ENCODE results near the gene WDR54. TPM values are rescaled to one million over a fixed set of nuclear protein-coding genes. Genes with fewer than 3 reads are reported as not detected.

The WDR54 gene
- total RNA-seq, 1 experiment from 2014 or later, result 53.0 TPM

DNA sequence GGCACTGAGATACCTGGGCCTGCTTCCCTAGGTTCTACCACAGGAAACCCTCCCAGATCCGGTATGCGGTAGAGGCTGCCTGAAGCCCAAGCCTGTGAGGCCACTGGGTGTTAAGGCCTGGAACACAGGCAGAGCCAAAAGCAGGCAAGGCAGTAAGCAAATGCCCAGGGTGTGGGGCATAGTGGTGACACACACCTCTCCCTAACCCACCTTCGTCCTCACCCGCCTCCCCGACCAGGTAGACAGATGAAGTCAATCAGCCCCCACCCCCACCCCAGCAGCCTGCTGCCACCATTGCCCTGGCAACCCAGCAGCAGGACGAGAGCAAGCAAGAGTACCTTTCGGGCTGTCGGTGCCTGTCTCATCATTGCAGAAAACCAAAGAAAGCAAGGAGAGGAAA lies 47.5 kb upstream of the WDR54 start:
- Histone ChIP-seq H3K9me3 (ENCODE audit: insufficient read depth, low read depth) (no peaks in the 10 kb centered on the region), H3F3A (ENCODE audit: insufficient read depth, low read depth) (no peaks in the 10 kb centered on the region), H3K4me3 (no peak overlapping the region), H3K79me2 (ENCODE audit: low read depth) (no peaks in the 10 kb centered on the region), H2AFZ (no peak overlapping the region), H3K36me3 (ENCODE audit: low read depth) (peaks cover 14% of the 10 kb centered on the region), H3K9me2 (ENCODE audit: insufficient read depth) (no peaks in the 10 kb centered on the region), H3K4me2 (no peak overlapping the region), H3K27ac (no peak overlapping the region), H3K4me1 (replicated peaks; ENCODE audit: insufficient read depth) (no peaks in the 10 kb centered on the region), H4K20me1 (ENCODE audit: insufficient read depth) (no peaks in the 10 kb centered on the region), H3K27me3 (ENCODE audit: insufficient read depth, low read depth) (no peaks in the 10 kb centered on the region)
- BruUV-seq (replicated peaks), result no TSS peak
- CTCF ChIA-PET, result no interaction called here
- no peak for DNase-seq
- POLR2A ChIA-PET (ENCODE audit: unreplicated experiment), result no interaction called here
- intact Hi-C loops (cut with micrococcal nuclease; ENCODE audit: unreplicated experiment), result no loop called here
- TF ChIP-seq, protein P1, sequence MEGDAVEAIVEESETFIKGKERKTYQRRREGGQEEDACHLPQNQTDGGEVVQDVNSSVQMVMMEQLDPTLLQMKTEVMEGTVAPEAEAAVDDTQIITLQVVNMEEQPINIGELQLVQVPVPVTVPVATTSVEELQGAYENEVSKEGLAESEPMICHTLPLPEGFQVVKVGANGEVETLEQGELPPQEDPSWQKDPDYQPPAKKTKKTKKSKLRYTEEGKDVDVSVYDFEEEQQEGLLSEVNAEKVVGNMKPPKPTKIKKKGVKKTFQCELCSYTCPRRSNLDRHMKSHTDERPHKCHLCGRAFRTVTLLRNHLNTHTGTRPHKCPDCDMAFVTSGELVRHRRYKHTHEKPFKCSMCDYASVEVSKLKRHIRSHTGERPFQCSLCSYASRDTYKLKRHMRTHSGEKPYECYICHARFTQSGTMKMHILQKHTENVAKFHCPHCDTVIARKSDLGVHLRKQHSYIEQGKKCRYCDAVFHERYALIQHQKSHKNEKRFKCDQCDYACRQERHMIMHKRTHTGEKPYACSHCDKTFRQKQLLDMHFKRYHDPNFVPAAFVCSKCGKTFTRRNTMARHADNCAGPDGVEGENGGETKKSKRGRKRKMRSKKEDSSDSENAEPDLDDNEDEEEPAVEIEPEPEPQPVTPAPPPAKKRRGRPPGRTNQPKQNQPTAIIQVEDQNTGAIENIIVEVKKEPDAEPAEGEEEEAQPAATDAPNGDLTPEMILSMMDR (conservative IDR thresholded peaks at IDR 0.05), result no peak
- no peak for TF ChIP-seq EZH2 (IDR thresholded peaks at IDR 0.05; ENCODE audit: low read depth)

DNA sequence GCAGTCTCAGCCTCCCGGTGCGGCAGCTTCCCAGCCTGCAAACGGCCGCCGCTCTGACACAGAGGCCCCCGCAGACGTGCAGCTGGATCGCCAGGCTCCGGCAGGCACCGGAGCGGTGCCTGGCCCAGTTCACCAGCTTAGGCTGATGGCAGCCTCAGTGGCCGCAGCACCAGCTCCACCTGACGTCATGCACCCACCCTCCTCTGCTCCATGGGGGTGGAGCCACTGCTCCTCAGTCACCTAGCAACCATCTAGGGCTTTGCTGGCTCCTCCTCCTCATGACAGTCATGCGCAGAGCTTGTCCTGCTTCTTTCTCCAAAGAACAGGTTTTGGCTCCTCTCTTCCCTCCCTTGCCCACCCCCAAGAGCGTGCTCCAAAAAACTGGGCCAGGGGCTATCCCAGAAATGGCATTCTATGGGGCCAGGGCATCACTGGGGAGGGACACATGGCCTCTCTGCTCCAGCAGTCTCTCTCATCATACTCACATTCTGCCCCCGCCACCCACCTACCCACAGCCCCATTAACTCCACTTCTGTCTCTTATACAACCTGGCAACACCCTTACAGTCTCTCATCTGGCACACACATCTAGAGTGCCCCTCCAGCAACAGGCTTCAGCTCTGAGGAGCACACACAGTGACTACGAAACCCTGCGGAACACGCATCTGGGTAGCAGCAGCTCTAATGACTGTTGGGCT lies 46.9 kb upstream of the WDR54 start:
- Histone ChIP-seq H3K4me3 (no peak overlapping the region), H3K9me2 (ENCODE audit: insufficient read depth) (no peaks in the 10 kb centered on the region)
- POLR2A ChIA-PET (ENCODE audit: unreplicated experiment), result no interaction called here

DNA sequence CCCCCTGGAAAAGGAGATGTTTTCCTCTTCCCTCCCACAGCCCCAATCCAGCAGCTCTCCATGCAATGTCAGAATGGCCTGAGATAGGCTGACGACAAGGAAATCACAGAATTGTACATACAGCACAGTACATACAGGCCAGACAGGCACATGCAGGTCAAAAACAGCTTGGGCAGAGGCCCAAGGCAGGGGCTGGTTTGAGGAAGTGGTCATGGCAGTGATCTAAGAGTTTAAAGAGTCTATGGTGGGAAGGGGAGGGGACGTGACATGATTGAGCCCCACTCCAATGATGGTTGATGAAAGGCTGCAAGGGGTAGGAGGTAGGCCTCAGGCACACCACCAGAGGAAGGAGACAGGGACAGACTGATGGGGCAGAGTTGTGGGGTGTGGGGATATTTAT lies 45.7 kb upstream of the WDR54 start:
- CTCF ChIA-PET, result no interaction called here

More for the DNA sequence above, 46.9 kb upstream of the WDR54 start:
- CTCF ChIA-PET, result no interaction called here
- Histone ChIP-seq H3K9me3 (ENCODE audit: insufficient read depth, low read depth) (no peaks in the 10 kb centered on the region), H3K36me3 (ENCODE audit: low read depth) (peaks cover 14% of the 10 kb centered on the region), H3K27ac (no peak overlapping the region), H3K4me1 (replicated peaks; ENCODE audit: insufficient read depth) (no peaks in the 10 kb centered on the region), H3K27me3 (ENCODE audit: insufficient read depth, low read depth) (no peaks in the 10 kb centered on the region), H3K79me2 (ENCODE audit: low read depth) (no peaks in the 10 kb centered on the region), H3K4me2 (no peak overlapping the region), H4K20me1 (ENCODE audit: insufficient read depth) (no peaks in the 10 kb centered on the region), H2AFZ (no peak overlapping the region), H3F3A (ENCODE audit: insufficient read depth, low read depth) (no peaks in the 10 kb centered on the region)
- BruUV-seq (replicated peaks), result no TSS peak
- intact Hi-C loops (cut with micrococcal nuclease; ENCODE audit: unreplicated experiment), result no loop called here
- TF ChIP-seq EZH2 (IDR thresholded peaks at IDR 0.05; ENCODE audit: low read depth), result no peak
- no peak for DNase-seq

More for the DNA sequence above, 45.7 kb upstream of the WDR54 start:
- Histone ChIP-seq H3K27ac (no peak overlapping the region), H3K9me2 (ENCODE audit: insufficient read depth) (no peaks in the 10 kb centered on the region), H3K9me3 (ENCODE audit: insufficient read depth, low read depth) (no peaks in the 10 kb centered on the region), H3K79me2 (ENCODE audit: low read depth) (peaks cover 6% of the 10 kb centered on the region), H3K36me3 (ENCODE audit: low read depth) (peaks cover 6% of the 10 kb centered on the region; the same call in 1 of the 2 replicates), H3K27me3 (ENCODE audit: insufficient read depth, low read depth) (no peaks in the 10 kb centered on the region), H3K4me1 (replicated peaks; ENCODE audit: insufficient read depth) (no peaks in the 10 kb centered on the region), H2AFZ (no peak overlapping the region), H3F3A (ENCODE audit: insufficient read depth, low read depth) (no peaks in the 10 kb centered on the region), H4K20me1 (ENCODE audit: insufficient read depth) (peaks cover 8% of the 10 kb centered on the region), H3K4me3 (no peak overlapping the region), H3K4me2 (no peak overlapping the region)
- no peak for DNase-seq
- BruUV-seq (replicated peaks), result no TSS peak
- intact Hi-C loops (cut with micrococcal nuclease; ENCODE audit: unreplicated experiment), result no loop called here
- POLR2A ChIA-PET (ENCODE audit: unreplicated experiment), result interaction anchor here (0.5 kb wide), 1 partner anchor 403 kb away, joined by 3 read pairs; no protein-coding TSS in a partner anchor
- no peak for TF ChIP-seq EZH2 (IDR thresholded peaks at IDR 0.05; ENCODE audit: low read depth)
- TF ChIP-seq, protein P1 (conservative IDR thresholded peaks at IDR 0.05), result no peak

Measured in PC-9 (cell line).